Left renal pelvis (tissue), 4 donors: Measurements from ENCODE around the gene BRICD5. TPM values are rescaled to one million over a fixed set of nuclear protein-coding genes. Genes with fewer than 3 reads are reported as not detected.
"Not testable (repeated sequence)": the region's sequence is repeated elsewhere in the genome, so short reads cannot be mapped to it uniquely, and the experiment has no call there.

Experiments used
- DNase-seq, 4 donors: peaks; one replicate each; pipeline ENCODE4 v3.0.0-alpha.2; 2013; ENCODE audit warnings: low read depth in 4 of 4, low spot score in 3 of 4
- polyA plus RNA-seq, 4 donors: library from polyadenylated mRNA; unstranded; fragments of 120-200 nt; gene quantifications; one replicate each; pipeline ENCODE4 v1.2.1, GENCODE V29; 2013; ENCODE audit not compliant: insufficient read length in 4 of 4

The BRICD5 gene
- polyA plus RNA-seq, 4 donors, result 4.6 to 11.5 (median 5.4) TPM

DNA sequence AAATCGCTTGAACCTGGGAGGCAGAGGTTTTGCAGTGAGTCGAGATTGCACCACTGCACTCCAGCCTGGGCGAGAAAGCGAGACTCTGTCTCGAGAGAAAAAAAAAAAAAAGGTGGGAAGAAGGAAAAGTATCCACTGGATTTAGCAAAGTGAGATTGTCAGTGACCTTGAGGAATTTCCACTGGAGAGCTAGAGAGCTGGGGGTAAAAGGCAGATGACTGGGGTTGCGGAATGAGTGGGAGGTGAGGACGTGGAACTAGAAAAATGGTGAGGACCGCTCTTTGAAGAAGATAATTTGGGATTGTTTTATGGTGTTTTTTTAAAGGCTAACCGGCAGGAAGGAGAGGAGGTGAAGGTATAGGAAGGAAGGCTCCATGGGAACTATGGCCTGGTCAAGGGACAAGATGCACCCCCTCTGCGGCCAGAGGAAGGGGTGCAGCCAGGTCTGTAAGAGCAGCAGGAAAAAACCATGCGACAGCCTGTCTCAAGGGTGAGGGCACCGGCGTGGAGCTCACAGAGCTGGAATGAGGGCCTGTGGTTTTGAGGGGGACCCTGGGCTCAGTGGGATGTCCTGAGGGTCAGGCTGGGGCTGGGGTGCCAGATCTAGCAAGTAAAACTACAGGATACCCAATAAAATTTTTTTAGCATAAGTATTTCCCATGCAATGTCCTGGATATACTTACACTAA lies 6.1 kb downstream of the BRICD5 start:
- DNase-seq, result no peak

DNA sequence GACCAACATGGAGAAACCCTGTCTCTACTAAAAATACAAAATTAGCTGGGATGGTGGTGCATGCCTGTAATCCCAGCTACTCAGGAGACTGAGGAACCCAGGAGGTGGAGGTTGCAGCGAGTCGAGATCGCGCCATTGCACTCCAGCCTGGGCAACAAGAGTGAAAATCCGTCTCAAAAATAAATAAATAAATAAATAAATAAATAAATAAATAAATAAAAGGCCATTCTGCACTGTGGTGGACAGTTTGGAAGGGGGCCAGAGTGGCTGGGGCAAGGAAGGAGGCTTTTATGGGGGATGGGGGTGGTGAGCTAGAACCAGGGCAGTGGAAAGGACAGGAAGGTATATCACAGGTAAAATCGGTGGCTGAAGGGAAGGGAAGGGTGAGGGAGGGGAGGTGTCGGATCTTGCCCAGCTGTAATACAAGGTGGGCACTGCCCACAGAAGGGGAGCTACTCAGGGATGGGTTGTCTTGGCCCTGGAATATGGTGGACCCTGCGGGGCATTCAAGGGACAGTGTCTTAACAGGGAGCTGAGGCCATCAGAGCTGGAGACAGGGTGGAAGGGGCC lies 7.5 kb downstream of the BRICD5 start:
- DNase-seq, result not testable (repeated sequence)

DNA sequence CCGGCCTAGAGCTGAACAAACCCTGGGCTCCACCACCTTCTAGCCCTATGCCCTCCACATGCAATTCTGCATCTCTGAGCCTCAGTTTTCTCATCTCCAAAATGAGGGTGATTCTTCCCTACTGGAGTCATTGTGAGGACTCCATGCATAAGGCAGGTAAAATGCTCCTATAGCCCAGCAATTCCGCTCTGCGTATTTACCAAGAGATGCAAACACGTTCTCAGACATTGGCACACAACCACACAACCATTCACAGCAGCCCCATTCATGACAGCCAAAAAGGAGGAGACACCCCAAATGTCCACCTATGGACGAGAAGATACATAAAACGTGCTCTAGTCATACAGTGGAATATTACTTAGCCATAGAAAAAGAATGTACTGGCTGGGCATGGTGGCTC lies 10.3 kb downstream of the BRICD5 start:
- DNase-seq, result no peak

DNA sequence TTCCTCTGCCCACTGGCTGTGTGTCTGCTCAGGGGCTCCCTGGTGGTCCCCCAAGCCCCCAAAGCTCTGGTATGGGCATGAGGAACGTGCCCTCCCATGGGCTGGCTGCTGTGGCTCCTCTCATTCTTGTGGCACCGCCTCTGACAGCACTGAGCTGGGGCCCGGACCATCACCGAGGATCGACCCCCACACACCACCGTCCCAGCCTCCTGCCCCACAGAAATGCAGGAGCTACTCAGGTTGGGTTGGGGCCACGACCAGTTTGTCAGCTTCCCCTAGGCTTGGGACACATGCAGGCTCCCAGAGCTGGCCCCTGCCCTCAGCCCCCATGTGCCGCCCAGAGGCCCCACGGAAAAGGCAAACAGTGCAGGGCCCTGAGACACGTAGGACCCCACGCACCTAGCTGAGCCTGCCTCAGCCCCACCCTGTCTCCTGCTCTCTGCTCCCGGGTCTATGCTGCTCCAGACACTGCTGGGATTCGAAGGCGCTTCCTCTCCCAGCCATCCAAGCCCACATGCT lies 11.0 kb downstream of the BRICD5 start:
- no peak for DNase-seq

DNA sequence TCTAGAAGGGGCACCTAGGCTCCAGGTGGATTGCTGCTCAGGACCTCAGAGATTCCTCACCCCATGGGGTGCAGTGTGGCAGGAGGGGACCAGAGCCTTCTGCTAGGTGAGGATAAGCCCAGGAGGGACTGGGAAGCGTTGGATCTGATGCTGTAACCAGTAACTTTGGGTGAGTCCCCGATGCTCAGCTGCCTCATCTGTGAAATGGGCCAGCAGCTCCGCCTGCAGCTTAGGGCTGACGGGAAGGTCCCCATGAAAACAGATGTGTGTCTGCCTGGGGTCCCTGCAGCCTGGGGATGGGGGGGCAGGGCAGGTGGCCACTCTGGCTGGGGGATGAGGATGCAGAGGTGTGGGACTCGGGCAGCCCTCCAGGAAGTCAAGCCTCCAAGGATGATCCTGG lies 11.6 kb downstream of the BRICD5 start:
- no peak for DNase-seq

DNA sequence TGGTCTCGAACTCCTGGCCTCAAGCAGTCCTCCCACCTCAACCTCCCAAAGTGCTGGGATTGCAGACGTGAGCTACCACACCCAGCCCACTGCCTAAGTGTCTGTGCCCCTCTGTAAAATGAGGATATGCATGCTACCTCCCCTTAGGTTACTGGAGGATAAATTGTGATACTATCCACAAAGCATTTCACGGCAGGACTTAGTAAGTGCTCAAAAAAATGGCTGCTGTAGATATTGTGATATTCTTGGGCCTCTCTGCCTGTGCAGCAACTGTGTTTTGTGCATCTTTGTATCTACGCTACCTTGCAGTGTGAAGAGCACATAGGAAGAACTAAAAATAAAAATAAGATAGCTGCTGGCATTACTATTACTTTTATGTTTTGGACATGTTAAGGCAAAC lies 12.4 kb downstream of the BRICD5 start:
- DNase-seq, result no peak

DNA sequence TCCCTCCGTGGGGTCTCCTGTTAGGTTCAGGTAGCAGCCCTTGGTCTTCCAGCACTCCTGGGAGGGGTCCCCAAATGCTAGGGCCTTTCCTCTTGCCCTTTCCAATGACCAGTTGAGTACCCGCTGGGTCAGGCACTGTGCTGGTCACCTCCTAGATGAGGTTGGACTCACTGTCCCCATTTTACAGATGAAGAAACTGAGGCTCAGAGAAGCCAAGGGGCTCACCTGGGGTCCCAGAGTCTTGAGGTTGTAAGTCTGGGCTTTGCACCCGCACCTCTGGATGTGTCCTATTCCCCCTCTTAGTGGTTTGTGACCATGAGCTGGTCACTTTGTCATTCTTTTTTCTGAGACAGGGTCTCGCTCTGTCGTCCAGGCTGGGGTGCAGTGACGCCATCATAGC lies 12.9 kb downstream of the BRICD5 start:
- no peak for DNase-seq

DNA sequence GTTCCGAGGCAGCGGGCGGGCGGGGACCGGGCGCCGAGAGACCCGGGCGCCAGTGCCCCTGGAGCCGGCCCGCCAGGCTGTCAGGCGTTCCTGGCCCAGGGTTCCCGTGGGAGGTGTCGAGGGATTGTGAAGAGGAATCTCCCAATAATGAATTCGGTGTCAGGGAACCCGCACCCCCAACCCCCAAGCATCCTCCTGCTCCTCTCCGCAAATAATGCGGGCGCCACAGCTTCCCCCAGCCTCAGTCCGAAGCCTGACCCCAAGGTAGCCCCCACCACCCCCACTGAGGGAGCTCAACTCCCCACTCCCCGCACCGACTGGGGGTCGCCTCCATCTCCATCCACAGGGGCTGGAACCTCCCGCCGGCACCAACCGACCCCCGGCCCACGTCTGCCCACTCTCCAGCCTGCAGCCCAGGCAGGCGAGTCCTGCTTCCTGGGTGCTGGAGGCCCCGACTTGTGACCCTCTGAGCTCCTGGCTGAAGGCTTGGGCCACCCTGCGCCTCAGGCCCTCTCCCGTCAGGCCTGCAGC lies 13.6 kb downstream of the BRICD5 start:
- DNase-seq, result no peak

DNA sequence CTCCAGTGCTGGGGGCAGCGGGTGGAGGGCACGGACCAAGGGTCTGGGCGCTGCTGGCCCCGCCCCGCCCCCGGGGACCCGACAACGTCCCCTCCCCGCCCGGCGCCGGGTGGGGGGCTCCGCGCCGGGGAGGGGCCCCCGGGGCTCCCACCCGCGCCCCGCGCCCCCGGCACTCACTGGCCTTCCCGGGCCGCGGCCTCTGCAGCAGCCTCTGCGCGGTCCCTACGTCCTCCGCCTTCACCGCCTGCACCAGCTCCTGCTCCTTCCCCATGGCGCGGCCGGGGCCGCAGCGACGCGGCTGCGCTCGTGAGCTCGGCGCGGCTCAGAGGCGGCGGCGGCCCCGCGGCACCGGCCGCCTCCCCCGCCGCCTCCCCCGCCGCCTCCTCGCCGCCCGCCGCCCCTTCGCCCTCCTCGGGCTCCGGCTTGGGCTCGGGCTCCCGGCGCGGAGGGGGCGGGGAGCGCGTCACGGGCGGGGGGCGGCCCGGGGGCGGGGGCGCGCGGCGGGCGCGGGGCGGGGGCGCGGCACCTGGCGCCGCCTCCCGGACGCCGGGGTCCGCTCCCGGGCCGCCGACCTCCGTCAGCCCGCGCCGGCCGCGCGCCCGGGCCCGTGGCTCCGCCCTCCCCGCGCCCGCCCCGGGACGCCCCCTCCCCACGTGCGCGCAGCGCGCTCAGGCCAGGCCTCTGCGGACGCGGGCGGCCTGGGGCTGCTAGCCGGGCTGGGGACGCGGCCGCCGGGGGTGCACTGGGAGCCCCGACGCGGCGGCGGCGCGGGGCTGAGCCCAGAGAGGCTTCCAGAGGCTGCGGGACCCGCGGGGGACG lies 14.3 kb downstream of the BRICD5 start, which contains the start of gene CASKIN1:
CASKIN1 (minus strand) TSS at position 444 of the 819 bp plus-strand sequence; CDS start at position 271, 173 bp downstream.
- no peak for DNase-seq

DNA sequence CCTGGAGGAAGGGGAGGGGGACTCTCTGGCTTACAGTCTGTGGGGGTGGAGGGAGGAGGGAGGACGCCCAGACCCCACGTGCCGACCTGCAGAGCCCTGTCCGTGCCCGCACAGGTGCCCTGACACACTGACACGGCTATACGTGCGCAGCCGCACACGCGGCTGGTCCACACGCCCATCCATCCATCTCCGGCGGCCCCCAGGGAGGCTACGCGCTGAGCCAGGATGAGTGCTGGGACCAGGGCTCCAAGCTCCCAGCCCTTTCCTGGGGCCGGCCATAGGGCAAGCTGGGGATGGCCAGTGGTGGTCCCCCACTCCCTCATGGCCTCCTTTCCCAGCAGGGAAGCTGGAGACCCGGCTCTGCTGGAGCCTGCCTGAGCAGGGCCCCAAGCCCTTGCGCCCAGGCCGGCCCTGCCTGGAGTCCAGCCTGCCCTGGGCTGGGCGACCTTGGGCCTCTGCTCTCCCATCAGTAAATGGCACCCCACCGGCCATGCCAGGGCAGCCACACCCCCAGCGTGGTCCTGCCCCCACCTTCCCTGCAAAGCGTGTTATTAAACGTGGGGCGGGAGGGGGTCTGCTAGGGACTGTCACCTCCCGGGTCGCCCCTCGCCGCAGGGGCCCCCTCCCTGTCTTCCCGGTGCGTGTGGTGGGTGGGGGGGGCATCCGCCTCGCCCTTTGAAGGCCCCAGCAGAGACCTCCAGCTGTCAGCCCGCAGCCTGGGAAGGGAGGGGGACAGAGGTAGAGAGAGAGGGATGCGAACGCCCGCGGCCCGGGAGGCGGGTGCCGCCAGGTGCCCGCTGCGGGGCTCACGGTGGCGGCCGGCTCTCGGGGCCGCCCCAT lies 15.1 kb downstream of the BRICD5 start:
- DNase-seq, result no peak

DNA sequence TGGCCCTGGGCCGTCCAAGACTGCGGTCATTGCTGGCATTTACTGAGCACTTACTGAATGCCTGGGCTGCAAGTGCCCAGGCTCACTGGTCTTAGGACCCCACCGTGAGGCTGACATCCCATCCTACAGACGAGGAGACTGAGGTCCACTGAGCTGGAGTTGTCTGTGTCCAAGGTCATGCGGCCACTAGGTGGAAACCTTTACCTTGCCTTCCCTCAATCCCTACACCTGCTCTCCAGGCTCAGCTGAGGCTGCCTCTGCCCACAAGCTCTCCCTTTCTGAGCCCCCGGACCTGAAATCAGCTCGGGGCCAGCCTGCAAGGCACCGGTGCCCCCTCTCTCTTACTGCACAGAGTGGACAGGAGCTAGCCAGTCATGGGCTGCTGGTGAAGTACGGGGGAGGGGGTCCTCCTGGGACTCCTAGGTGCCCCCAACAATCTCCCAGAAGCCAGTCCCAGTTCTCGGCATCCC lies 15.8 kb downstream of the BRICD5 start:
- no peak for DNase-seq

DNA sequence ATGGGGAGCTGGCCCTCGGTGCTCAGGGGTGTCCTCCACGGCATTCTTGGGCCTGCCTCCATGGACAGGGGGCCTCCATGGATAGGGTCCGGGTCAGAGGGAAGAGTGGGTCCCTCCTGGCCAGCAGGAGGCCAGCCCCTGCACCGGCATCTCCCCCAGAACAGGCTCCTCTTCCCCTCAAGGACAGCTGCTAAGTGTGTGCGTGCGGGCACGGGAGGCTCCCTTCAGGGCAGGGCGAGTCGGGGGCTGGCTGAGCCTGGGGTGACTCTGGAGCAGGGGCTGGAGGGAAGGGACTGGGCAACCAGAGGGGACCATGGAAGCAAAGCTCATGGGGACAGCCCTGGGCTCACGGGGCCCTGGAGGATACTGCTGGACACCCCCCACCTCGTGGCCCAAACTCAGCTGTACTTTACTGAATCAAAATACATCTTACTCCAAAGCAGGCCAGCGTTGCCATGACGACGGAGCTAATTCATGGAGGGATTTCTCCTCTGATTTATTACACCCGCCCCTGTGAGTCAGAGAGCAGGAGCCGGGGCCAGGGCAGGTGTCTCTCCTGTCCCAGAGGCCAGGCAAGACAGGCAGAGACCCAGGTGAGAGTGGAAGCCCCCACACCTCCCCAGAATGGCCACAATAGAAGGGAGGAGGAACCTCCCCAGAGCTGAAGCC lies 16.4 kb downstream of the BRICD5 start:
- no peak for DNase-seq

DNA sequence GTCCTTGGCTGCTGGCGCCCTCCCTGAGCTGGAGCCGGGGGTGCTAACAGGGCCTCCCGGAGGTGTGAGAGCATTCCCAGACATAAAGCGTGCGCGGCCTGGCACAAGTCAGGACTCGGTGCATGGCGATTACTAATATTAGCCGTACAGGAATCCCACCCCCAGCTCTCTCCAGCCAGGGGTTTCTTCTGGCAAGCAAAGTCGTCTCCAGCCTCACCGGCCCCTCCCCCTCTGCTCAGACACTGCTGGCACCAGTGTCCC lies 19.3 kb downstream of the BRICD5 start:
- DNase-seq, result no peak

DNA sequence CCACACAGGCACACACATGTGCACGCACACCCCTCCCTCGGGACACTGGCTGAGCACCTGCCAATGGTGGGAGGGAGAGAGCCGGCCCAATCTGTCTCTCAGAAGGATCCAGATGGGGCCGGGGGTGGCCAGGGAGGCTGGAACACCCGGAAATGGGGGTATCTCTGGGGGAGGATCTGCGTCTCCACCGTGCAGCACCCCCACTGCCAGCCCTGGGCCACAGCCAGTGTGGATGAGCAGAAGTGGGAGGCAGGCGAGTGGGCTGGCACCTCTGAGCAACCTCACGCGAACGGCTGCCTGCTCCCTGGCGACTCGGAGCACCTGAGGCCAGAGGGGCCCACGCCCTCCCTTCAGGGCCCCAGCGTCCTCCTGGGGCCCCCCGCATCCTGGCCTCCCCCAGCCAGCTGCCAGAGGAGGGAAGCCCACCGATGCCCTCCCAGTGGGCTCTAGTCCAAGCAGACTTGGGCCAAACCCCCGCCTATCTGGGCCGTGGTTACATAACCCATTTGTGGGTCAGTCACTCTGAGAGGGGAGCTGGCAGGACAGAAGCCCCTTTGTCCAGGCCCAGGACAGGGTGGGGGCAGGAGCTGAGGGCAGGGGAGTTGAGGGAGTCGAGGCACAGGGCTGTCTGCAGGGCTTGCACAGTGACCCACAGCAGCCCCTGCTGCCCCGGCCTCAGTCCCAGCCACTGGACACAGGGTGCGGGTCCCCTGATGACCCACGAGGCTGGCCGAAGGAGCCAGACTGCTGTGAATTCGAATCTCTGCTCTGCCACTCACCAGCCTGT lies 19.8 kb downstream of the BRICD5 start:
- no peak for DNase-seq

DNA sequence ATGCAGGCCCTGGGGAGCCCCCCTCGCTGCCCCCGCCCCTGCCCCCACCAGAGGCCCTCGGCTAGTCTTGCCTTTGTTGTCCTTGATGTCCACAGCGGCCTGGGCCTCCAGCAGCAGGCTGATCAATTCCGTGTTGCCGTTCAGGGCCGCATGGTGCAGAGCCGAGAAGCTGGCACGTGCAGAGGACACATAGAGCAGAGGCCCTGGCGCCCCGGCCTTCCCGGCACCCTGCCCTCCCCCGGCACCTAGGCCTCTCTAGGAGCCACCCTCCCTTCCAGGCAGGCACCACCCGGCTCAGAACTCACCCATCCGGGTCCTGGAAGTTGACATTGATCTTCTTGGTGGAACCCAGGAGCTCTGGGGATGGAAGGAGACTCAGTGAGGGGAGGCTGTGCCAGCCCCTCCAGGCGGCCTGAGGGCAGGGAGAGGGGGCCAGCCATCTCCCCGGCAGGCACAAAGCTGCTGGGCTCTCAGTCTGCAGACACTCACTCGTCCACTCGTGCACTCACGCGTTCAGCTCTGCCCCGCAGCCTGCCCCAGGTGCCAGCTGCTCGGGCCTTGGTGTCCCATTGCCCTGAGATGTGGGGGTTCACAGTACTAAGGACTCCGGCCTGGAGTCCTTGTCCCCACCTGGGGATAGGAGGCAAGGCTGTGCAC lies 20.5 kb downstream of the BRICD5 start:
- DNase-seq, result no peak

DNA sequence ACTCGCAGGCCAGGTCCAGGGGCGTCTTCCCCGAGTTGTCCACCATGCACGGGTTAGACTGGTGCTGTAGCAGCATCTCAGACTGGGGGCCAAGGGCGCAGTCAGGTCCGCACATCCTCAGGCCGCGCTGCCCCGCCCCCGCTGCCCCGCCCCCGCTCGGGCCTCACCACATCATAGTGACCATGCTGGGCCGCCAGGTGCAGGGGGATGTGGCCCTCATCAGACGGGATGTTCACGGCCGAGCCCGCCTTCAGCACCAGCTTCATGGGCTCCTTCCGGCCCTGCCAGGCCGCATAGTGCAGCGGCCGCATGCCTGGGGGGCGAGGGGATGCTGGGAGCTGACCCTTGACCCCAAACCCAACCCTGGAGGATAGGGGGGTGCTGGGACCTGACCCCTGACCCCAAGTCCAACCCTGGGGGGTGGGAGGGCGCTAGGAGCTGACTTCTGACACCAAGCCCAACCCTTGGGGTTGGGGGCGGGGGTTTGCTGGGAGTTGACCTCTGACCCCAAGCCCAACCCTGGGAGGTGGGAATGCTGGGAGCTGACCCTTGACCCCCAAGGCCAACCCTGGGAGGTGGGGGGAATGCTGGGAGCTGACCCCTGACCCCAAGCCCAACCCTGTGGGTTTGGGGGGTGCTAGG lies 21.3 kb downstream of the BRICD5 start:
- no peak for DNase-seq

DNA sequence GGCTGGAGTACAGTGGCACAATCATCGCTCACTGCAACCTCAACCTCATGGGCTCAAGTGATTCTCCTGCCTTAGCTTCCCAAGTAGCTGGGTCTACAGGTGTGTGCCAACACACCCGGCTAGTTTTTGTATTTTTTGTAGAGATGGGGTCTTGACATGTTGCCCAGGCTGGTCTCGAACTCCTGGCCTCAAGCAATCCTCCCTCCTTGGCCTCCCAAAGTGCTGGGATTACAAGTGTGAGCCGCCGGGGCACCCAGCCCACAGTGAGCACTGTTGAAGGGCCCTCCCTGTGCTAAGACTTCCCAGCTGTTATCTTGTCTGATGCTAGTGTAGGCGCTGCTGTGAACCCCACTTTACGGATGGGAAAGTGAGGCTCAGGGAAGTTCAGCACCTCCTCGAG lies 22.3 kb downstream of the BRICD5 start:
- DNase-seq, result no peak

DNA sequence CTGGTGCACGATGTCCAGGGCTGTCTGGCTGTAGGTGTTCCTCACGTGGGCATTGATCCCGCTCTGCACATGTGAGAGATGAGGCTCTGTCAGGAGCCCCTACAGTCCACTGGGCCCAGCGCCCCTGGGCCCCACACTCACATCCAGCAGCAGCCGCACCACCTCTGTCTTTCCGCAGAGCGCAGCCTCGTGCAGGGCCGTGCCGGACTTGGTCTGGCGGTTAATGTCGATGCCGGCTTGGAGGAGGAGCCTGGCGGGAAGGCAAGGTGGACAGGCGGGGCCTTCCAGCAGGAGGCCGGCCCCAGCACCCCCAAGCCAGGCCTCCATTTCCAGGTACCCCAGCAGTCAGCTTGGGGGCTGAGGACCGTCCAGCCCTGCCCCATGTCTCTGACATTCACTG lies 23.5 kb downstream of the BRICD5 start:
- no peak for DNase-seq
